ENCODE data around the gene OR2T3. TPM values are rescaled to one million over a fixed set of nuclear protein-coding genes. Genes with fewer than 3 reads are reported as not detected.

OR2T3 gene
- total RNA-seq, 3 donors from 2014 or later (not counting 1 experiment from before 2014, with no cell fraction given): not detected

GRCh38 chr1:248521856-248522255 is 48.7 kb downstream of the OR2T3 start:
- no peaks in the 10 kb centered on the region for H3K27me3 ChIP-seq (ENCODE audit: control insufficient read depth, insufficient read depth, low read length)
- intact Hi-C loops (cut with micrococcal nuclease): no loop called here
- ATAC-seq: no peak
- Mint-ChIP-seq H3K4me1 (no peaks in the 10 kb centered on the region), H3K27me3 (ENCODE audit: low read depth in 2 of 2) (no peaks in the 10 kb centered on the region), H3K4me3 (no peak overlapping the region), H3K27ac (no peak overlapping the region), H3K9me3 (peaks cover 0 to 2% of the 10 kb centered on the region in 2 donors), H3K36me3 (no peaks in the 10 kb centered on the region)
- WGBS (ENCODE audit: insufficient coverage): 93% methylated on average over 12 of the region's 12 CpGs
- no peaks in the 10 kb centered on the region for H3K36me3 ChIP-seq (ENCODE audit: control insufficient read depth, insufficient read depth, low read length)
- DNase-seq: no peak
- no peaks in the 10 kb centered on the region for H3K4me1 ChIP-seq (ENCODE audit: control insufficient read depth, insufficient read depth, low read length)
- H3K4me3 ChIP-seq (ENCODE audit: low read length): no peak overlapping the region
- no peaks in the 10 kb centered on the region for H3K9me3 ChIP-seq (ENCODE audit: control insufficient read depth, insufficient read depth, low read length)
- H3K27ac ChIP-seq (ENCODE audit: low read length): no peak overlapping the region
- no peak for TF ChIP-seq CTCF (IDR thresholded peaks at IDR 0.05)

Other genes with a start within 250 kb of the OR2T3 start
- not detected for gene OR2M4, start 241.9 kb upstream of the OR2T3 start, total RNA-seq
- not detected for gene OR2T33, start 195.4 kb upstream of the OR2T3 start, total RNA-seq
- not detected for gene OR2T12, start 169.9 kb upstream of the OR2T3 start, total RNA-seq
- not detected for gene OR2M7, start 148.8 kb upstream of the OR2T3 start, total RNA-seq
- gene OR14C36, start 124.6 kb upstream of the OR2T3 start, total RNA-seq: not detected
- not detected for gene OR2T4, start 111.7 kb upstream of the OR2T3 start, total RNA-seq
- not detected for gene OR2T6, start 97.6 kb upstream of the OR2T3 start, total RNA-seq
- not detected for gene OR2T1, start 70.3 kb upstream of the OR2T3 start, total RNA-seq
- not detected for gene OR2T2, start 27.7 kb upstream of the OR2T3 start, total RNA-seq
- gene OR2T5, start 15.2 kb downstream of the OR2T3 start, total RNA-seq: not detected
- not detected for gene OR2G6, start 34.7 kb downstream of the OR2T3 start, total RNA-seq
- not detected for gene OR2T29, start 89.4 kb downstream of the OR2T3 start, total RNA-seq
- not detected for gene OR2T34, start 101.4 kb downstream of the OR2T3 start, total RNA-seq
- not detected for gene OR2T10, start 124.3 kb downstream of the OR2T3 start, total RNA-seq
- not detected for gene OR2T11, start 161.7 kb downstream of the OR2T3 start, total RNA-seq
- not detected for gene OR2T35, start 171.9 kb downstream of the OR2T3 start, total RNA-seq
- not detected for gene OR2T27, start 182.2 kb downstream of the OR2T3 start, total RNA-seq
- not detected for gene OR14I1, start 229.4 kb downstream of the OR2T3 start, total RNA-seq

Data from natural killer cell (primary cell).